Esophagus mucosa (tissue), 1 donor: ENCODE data around the gene SP5. TPM values are rescaled to one million over a fixed set of nuclear protein-coding genes. Genes with fewer than 3 reads are reported as not detected.
A peak's percentile ranks its signal among the peaks of the same experiment; 100 is the strongest.

ENCODE experiments used
- ATAC-seq: fragments of 200-7000 bp; cut with Tn5 transposase; one replicate; pipeline ENCODE4 v1.9.1; 2020
- total RNA-seq: library from RNA; stranded (reverse); gene quantifications from one replicate; pipeline ENCODE4 v1.2.4, GENCODE V29; 2023
- donor health status: DM: yes; HTN: yes; CAD: no.

Gene SP5
- total RNA-seq, 1 donor from 2014 or later, result 0.16 TPM

DNA sequence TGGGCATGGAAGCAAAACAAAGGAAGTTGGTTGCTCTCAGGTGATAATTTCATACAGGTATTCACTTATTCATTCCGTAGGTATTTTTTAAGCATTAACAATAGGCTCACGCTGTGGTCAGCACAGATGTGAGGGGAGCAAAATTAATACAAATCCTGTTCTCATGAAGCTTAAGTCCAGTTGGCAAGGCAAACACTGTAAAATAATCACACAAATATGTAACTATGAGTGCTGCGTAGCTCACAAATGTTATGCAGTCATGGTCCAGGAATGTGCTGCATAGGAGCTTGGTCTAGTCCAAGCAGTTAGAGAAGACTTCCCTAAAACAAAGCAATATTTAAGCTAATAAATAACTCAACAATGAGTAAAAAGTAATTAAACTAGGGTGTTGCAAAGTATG lies 23.9 kb downstream of the SP5 start:
- peak; percentile 73 for ATAC-seq

DNA sequence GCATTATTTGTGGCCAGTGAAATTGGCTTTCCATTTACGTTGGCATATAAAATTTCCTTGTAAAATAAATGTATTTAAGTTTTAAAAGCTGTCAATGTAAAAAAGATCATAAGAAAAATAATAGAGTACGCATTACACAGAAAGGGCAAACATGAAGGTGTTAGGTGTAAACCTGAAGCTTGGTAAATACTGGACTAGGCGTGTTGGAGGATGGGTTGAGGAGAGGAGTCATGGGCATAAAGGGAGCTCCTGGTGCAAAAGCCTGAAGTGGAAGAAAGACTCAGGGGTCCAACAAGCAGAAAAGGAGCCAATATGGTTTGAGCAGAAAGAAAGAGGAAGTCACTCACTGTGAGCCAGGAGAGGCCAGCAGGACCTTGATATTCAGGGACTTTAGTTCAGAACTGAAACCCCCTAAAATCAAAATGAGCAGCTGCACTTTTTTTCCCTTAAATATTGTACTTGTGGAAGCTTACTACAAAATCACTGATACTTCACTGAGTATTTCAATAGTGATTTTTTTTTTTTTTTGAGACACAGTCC lies 24.4 kb downstream of the SP5 start:
- ATAC-seq, result no peak

DNA sequence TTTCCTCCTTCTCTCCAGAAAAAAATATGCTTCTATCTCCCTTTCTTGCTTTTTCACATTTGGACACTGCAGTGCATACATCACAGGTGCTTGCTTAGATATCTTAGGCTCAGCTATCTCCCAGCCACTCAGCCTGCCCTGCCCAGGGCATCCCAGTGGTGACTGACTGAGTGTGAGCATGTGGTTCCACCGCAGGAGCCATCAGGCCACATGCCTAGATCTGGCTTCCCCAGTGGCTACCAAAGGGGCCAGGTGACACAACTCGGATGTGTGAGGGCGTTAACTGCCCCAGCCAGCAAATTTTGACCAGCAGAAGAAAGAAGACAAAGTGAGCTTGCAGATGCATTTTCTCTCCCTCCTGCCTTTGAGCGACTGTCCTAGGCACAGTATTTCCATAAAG lies 25.5 kb downstream of the SP5 start:
- no peak for ATAC-seq

DNA sequence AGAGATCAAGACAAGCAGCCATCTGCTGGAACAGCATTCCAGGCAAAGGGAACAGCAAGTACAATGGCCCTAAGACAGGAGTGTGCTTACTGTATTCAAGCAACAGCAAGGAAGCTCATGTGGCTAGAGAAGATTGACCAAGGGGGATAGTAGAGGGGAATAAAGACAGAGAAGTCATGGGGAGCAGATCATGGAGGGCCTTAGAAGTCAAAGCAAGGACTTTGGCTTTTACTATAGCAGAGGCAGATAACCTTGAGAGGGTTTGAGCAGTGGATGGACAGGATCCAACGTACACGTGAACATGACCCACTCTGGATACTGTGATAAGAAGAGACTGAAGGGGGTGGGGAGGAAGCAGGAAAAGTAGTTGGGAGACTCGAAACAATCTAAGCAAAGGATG lies 26.9 kb downstream of the SP5 start:
- no peak for ATAC-seq

DNA sequence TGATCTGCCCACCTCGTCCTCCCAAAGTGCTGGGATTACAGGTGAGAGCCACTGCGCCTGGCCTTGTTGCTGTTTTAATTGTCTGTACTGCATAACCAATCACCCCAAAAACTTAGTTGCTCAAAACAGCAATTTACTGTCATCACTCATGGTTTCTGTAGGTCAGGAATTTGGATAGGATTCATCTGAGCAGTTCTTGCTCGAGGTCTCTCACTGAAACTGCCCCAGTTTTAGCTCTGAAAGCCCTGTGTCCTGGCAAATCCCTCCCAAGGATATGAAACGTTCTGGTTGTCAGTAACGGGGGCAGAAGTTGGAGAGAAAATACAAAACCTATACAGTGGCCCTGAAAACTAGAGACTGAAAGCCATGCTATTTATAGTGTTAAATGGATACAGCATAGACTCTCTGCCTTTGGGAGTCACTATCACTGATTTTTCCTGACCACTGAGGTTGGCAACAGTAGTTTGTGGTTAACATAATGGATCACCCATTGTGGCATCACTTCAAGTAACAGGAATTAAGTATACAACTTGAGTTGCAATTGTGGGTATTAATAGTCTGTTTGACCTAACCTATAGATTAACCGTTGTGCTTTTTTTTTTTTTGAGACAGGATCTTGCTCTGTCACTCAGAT lies 27.9 kb downstream of the SP5 start:
- ATAC-seq, result no peak

DNA sequence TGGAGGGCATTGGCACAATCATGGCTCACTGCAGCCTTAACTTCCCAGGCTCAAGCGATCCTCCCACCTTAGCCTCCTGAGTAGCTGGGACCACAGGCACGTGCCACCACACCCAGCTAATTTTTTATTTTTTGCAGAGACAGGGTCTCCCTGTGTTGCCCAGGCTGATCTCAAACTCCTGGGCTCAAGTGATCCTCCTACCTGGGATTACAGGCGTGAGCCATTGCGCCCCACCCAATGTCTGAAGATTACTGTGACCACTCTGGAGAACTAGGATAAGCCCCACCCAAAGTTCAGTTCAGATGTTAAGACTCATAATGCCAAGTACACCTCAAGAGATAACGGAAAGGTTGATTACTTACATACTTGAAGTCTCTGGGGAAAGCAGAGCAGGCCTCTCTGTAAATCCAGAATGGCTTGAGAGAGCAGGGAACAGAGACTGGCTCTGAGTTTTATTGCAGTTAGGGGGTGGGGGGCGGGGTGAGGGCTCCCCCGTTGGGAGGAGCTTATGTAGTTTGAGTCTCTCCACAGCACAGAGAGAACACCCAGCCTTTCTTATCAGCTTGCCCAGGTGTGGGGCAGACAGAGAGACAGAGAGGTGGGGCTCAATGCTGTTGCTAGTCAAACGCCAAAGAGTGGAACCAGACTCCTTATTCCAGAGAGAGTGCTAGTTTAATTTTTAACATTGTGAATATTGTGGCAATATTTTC lies 28.5 kb downstream of the SP5 start:
- no peak for ATAC-seq

DNA sequence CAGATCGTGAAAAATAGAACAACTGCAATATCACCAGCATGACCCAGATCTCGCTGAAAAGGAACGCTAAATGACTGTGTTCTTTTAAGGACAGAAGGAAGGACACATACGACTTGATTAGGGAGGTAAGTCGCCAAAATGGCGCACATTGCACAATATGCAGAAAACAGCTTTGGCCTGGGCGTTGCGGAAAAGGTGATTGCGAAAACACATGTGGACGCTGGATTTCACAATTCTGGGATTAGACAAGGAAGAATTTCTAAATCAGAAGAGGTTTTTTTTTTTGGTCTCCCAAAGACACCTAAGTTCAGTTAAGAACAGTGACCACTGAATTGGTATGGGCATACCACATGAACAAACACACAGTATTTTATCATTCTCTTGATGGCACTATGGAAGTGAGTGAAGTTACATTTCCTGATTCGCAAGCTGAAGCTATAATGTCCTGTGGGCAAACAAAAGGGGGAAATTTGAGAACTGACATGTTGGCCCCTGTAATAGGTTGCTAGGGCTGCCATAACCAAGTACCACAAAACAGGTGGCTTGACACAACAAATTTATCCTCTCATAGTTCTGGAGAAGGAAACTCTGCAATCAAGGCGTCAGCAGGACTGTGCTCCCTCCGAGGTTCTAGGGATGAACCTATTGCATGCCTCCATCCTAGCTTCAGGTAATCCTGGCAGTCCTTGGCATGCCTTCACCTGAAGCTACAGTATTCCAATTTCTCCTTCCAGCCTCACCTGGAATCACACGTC lies 29.3 kb downstream of the SP5 start:
- ATAC-seq, result no peak

DNA sequence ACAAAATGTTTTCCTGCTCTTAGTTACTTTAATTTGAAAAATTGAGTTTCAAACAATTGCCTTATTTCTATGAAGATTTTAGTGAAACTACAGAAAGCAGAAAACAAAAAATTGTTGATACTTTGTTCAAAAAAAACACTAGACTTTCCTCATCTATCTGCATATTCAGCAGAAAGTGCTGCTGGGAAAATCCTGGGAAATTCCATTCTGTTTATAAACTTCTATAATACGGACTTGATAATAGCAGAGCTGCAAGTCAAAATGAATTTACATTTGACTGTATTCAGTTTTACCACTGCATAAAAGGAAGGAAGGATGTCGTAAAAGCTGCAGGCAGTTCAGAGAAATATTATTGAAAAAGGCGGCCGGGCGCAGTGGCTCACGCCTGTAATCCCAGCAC lies 30.2 kb downstream of the SP5 start:
- no peak for ATAC-seq

DNA sequence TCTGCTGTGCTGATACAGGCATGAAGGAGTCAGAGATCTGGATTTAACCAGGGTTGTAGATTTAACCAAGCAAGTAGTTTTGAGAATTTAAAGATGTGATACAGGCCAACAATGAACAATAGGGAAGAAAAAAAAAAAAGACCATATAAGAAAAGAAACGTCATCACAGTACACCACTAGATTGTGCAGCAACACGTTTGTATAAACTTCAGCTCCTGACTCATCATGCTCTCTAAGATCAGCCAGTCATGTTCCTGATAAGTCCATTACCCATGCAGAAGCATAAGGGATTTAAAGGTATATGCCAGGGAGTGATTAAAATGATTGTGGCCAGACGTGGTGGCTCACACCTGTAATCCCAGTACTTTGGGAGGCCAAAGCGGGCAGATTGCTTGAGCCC lies 32.8 kb downstream of the SP5 start:
- peak; percentile 95 for ATAC-seq

DNA sequence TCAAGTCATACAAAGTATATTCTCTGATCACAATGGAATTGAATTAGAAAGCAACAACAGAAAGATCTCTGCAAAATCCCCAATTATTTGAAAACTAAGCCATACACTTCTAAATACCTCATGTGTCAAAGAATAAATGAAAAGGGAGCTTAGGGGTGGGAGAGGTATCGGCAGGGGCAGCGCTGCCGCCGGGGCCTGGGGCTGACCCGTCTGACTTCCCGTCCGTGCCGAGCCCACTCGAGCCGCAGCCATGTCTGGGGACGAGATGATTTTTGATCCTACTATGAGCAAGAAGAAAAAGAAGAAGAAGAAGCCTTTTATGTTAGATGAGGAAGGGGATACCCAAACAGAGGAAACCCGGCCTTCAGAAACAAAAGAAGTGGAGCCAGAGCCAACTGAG lies 36.4 kb downstream of the SP5 start:
- peak; percentile 44 for ATAC-seq

DNA sequence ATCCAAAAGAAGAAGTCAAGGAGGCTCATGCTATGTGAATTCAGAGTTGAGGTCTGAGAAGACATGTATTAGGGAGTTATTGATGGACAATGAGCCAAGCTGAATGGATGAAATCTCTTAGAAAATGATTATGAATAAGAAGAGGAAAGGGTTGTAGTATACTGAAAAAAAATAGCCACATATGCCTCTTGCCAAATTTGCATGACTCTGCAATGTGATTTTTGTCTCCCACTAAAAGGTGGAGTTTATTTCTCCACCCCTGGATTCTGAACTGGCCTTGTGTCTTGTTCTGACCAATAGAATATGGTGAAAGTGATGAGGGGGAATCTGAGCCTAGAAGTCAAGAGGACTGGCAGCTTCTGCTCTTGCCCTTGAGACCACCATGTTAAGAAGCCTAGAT lies 46.4 kb downstream of the SP5 start:
- ATAC-seq, result no peak

DNA sequence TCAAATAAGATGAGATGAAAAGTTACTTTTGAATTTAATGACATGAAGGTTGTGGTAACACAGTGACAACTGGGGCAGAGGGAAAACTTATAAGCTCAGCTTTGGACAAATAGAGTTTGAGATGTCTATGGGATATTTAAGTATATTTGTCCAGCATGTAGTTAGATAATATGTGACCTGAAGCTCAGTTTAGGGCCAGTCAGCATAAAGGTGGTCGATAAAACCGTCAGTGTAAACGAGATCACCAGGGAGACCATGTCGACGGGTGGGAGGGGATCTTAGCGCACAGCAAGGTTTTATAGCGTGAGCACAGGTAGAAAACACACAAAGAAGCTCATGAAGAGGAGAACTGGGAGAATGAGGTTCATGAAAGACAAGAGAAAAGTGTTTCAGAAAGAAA lies 47.6 kb downstream of the SP5 start:
- ATAC-seq, result no peak

DNA sequence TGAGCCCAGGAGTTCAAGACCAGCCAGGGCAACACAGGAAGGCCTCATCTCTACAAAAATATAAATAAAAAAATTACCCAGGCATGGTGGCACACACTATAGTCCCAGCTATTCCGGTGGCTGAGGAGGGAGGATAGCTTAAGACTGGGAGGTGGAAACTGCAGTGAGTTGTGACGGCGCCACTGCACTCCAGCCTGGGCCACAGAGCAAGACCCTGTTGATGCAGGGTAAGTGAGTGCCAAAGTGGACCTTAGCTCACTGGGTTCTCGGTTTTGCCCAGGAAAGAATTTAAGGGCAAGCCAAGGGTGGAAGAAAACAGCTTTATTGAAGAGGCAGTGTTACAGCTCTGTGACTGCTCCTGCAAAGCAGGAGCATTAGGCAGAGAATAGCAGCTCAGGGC lies 48.1 kb downstream of the SP5 start:
- ATAC-seq, result no peak

DNA sequence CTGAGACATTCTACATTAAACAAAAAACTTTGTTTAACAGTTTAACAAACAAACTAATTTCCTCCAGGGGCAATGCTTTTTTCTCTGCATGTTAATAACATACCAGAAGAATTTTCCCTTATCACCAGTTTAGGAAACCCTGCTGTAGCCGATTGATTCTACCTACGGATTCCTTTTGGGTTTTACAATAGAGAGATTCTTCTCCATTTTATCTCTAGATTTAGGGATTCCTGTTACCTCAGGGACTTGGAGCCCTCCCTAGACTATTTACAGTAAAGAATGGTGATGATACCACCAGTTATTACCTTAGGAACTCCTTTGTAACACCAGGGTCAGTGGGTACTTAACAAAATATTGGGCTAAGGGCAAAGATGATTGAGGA lies 49.7 kb downstream of the SP5 start:
- ATAC-seq, result no peak

DNA sequence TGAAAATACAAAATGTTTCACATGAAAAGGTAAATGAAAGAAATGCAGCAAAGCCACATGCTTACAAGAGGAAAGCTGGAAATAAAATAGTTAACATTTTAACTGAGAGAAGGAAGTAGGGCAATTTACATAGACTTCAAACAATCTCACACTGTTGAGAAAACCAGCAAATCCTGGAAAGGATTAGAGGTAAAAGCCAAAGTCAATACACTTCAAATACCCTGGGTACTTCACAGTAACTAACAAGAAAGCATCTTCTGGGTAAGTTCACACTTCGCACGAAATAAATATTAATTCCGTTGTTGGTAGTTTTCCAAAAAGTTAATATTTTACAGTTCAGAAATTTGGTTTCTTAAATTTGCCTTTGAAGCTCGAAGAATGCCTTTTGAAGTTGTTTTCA lies 51.6 kb downstream of the SP5 start:
- ATAC-seq, result no peak

Other genes with a start within 250 kb of the SP5 start
- not detected for gene ERICH2, start 55.0 kb downstream of the SP5 start, total RNA-seq
- 1.1 TPM for gene GAD1, start 101.5 kb downstream of the SP5 start, total RNA-seq
- 60.8 TPM for gene GORASP2, start 213.9 kb downstream of the SP5 start, total RNA-seq